C4-2B (cell line): ENCODE results near the gene CDKAL1.

Experiments
- ZFX ChIP-seq: fragments of 450-650 bp; IDR thresholded peaks from 2 replicates; pipeline ENCODE4 v1.6.1; 2017
- TF ChIP-seq, protein P1 (sequence below): fragments of 450-650 bp; conservative IDR thresholded peaks from 2 replicates; pipeline ENCODE4 v1.5.1; 2017; ENCODE audit warnings: mild to moderate bottlenecking

- TF ChIP-seq, protein P1, sequence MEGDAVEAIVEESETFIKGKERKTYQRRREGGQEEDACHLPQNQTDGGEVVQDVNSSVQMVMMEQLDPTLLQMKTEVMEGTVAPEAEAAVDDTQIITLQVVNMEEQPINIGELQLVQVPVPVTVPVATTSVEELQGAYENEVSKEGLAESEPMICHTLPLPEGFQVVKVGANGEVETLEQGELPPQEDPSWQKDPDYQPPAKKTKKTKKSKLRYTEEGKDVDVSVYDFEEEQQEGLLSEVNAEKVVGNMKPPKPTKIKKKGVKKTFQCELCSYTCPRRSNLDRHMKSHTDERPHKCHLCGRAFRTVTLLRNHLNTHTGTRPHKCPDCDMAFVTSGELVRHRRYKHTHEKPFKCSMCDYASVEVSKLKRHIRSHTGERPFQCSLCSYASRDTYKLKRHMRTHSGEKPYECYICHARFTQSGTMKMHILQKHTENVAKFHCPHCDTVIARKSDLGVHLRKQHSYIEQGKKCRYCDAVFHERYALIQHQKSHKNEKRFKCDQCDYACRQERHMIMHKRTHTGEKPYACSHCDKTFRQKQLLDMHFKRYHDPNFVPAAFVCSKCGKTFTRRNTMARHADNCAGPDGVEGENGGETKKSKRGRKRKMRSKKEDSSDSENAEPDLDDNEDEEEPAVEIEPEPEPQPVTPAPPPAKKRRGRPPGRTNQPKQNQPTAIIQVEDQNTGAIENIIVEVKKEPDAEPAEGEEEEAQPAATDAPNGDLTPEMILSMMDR = no peak
- no peak for TF ChIP-seq ZFX
Observed at GRCh38 chr6:20575125-20575524, 40.9 kb downstream of the CDKAL1 start.
